Mucosa of descending colon (tissue), 3 donors: Measurements from ENCODE around the gene ASB12. TPM values are rescaled to one million over a fixed set of nuclear protein-coding genes. Genes with fewer than 3 reads are reported as not detected.

ENCODE experiments used
- ATAC-seq: fragments of 200-7000 bp; cut with Tn5 transposase; one replicate; pipeline ENCODE4 v1.9.1; 2020; ENCODE audit warnings: mild to moderate bottlenecking, moderate library complexity
- DNase-seq, 3 donors: peaks; one replicate each; pipeline ENCODE4 v3.0.0-alpha.2; 2020
- H3K36me3 ChIP-seq: fragments of 200-600 bp; one replicate; pipeline ENCODE4 v1.8.0; 2021; ENCODE audit warnings: low read depth, mild to moderate bottlenecking
- H3K4me1 ChIP-seq: fragments of 200-600 bp; one replicate; pipeline ENCODE4 v1.8.0; 2021; ENCODE audit warnings: low read depth, mild to moderate bottlenecking
- H3K4me3 ChIP-seq: fragments of 200-600 bp; one replicate; pipeline ENCODE4 v1.8.0; 2021; ENCODE audit warnings: mild to moderate bottlenecking
- H3K9me3 ChIP-seq: fragments of 200-600 bp; one replicate; pipeline ENCODE4 v1.8.0; 2021; ENCODE audit warnings: mild to moderate bottlenecking
- CTCF ChIP-seq: fragments of 200-600 bp; IDR thresholded peaks from one replicate; pipeline ENCODE4 v1.8.0; 2022; ENCODE audit warnings: antibody characterized with exemption, mild to moderate bottlenecking
- intact Hi-C, 2 donors: fragments of 100-400 bp; cut with DNase I in 1 of 2; cut with micrococcal nuclease in 1 of 2; formaldehyde crosslinking; loops; one replicate each; pipeline versions ENCODE4 v1.11.0 to v1.11.1; 2022; cut with DNase I, micrococcal nuclease
- total RNA-seq, 3 donors: library from RNA; stranded (reverse); fragmentation: NEBNext Ultra II Directional in 2 of 3; extraction: Animal tissue kit (Norgen Biotek cat#: 25700) in 2 of 3; gene quantifications; one replicate each; pipeline versions ENCODE4 v1.2.1 to v1.2.4, GENCODE V29; 2021 to 2023
- donor health status: DM: no; HTN: no; CAD: no; lungs with moderate emphysema.
- donor health status: DM: no; HTN: no; CAD: no.
- donor health status: DM: no; HTN: yes; CAD: no.

Gene ASB12
- total RNA-seq, 3 donors from 2014 or later = 0.38 to 1.2 (median 0.39) TPM

DNA sequence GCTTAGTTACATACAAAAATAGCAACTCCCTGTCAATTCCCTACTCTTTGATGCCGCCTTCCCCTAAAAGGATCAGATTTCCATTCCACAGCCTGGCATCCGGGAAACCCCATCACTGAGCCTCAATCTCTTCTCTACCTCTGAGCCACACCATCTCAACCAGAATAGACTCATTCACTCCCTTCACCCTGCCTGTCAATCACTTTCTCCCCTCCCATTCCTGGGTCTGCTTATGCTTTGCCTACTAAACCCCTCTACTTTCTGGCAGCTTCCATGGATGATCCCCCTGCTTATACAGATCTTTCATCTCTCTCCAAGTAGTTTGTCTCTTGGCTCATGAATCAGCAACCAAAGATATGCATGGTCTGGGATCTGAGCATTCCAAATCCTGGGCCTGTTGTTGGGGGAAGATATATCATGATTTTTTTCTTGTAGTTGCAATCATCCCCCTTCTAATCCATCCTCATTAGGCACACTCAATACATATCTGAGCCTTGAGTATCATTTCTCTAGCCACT lies 27.5 kb downstream of the ASB12 start:
- ATAC-seq (no peak), DNase-seq (no peak)
- Histone ChIP-seq H3K36me3 (no peaks in the 10 kb centered on the region), H3K9me3 (no peaks in the 10 kb centered on the region), H3K4me3 (no peak overlapping the region), H3K4me1 (no peaks in the 10 kb centered on the region)
- TF ChIP-seq CTCF = no peak
- intact Hi-C loops = no loop called here

- DNase-seq (no peak), ATAC-seq (no peak)
- Histone ChIP-seq H3K36me3 (no peaks in the 10 kb centered on the region), H3K9me3 (no peaks in the 10 kb centered on the region), H3K4me3 (no peak overlapping the region), H3K4me1 (no peaks in the 10 kb centered on the region)
- intact Hi-C loops = no loop called here
- no peak for TF ChIP-seq CTCF
Measured at GRCh38 chrX:64198036-64198435, 32.4 kb downstream of the ASB12 start.

- no peak for TF ChIP-seq CTCF
- DNase-seq (no peak), ATAC-seq (no peak)
- intact Hi-C loops = no loop called here
- Histone ChIP-seq H3K4me1 (no peaks in the 10 kb centered on the region), H3K36me3 (no peaks in the 10 kb centered on the region), H3K9me3 (no peaks in the 10 kb centered on the region), H3K4me3 (no peak overlapping the region)
Measured at GRCh38 chrX:64196606-64197005, 33.8 kb downstream of the ASB12 start.

DNA sequence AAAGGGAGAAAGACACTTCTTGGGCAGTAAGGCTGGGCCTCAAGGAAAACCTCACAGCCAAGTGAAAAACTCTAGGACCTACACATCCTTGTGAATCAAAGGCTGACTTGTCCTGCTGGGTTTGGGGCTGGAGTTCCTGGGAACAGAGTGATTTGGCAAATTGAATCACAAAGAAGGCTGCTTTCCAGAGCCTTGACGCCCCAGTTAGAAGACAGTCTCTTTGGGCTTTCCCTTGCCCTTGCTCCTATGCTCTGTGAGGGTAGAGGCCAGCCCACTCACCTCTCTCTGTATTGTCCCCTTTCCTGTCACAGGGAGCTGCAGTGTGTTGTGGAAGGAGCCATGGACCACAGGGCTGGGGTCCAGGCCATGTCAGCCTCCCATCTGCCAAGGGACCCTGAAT lies 34.5 kb downstream of the ASB12 start:
- ATAC-seq = no peak
- Histone ChIP-seq H3K36me3 (no peaks in the 10 kb centered on the region), H3K4me3 (no peak overlapping the region), H3K4me1 (no peaks in the 10 kb centered on the region), H3K9me3 (no peaks in the 10 kb centered on the region)
- intact Hi-C loops = no loop called here
- no peak for DNase-seq
- TF ChIP-seq CTCF = no peak

- no peak for TF ChIP-seq CTCF
- DNase-seq = no peak
- intact Hi-C loops = no loop called here
- Histone ChIP-seq H3K9me3 (no peaks in the 10 kb centered on the region), H3K4me1 (no peaks in the 10 kb centered on the region), H3K36me3 (no peaks in the 10 kb centered on the region), H3K4me3 (no peak overlapping the region)
- no peak for ATAC-seq
Measured at GRCh38 chrX:64192673-64193072, 37.7 kb downstream of the ASB12 start.

DNA sequence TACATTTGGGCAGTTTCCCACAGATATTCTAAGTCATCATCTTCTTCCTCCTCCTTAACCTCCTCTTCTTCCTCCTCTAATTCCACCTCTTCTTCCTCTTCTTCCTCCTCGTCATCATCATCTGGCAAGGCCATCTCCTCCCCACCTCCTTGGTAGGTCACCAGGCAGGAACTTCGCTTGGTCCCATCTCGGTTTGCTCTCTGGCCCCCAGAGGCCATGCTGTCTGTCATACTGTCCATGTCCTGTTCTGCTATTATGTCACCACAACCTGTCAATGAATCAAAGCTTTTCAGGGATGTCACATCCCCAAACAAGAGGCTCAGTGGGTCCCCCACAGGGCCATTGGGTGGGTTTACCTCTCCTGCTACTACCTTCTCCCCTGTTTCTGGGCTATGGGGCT lies 38.4 kb downstream of the ASB12 start:
- H3K4me1 ChIP-seq = no peaks in the 10 kb centered on the region
- TF ChIP-seq CTCF = no peak
- DNase-seq = no peak
- H3K9me3 ChIP-seq = no peaks in the 10 kb centered on the region
- intact Hi-C loops = no loop called here
- ATAC-seq = no peak
- H3K4me3 ChIP-seq = no peak overlapping the region
- no peaks in the 10 kb centered on the region for H3K36me3 ChIP-seq
